SK-N-SH (cell line): ENCODE measurements around the gene SRM.

Source experiments
- CTCF ChIP-seq: fragments of 200-600 bp; sonication (generic); IDR thresholded peaks from 2 replicates; pipeline ENCODE4 v1.6.1; 2017; ENCODE audit warnings: antibody characterized with exemption, mild to moderate bottlenecking, moderate library complexity
- ELF1 ChIP-seq: IDR thresholded peaks from 2 replicates; pipeline ENCODE4 v1.4.0; 2012
- GABPA ChIP-seq: IDR thresholded peaks from 2 replicates; pipeline ENCODE4 v1.4.0; 2012; ENCODE audit warnings: low read depth, mild to moderate bottlenecking
- MAX ChIP-seq: IDR thresholded peaks from 2 replicates; pipeline ENCODE4 v1.4.0; 2012; ENCODE audit warnings: low read depth
- MEF2A ChIP-seq: IDR thresholded peaks from 2 replicates; pipeline ENCODE4 v1.4.0; 2012; ENCODE audit warnings: low read depth, borderline replicate concordance
- MXI1 ChIP-seq: IDR thresholded peaks from 2 replicates; pipeline ENCODE4 v1.6.1; 2012; ENCODE audit warnings: mild to moderate bottlenecking, low read depth, low read length, improper control_type of control experiment
- NRF1 ChIP-seq: IDR thresholded peaks from 2 replicates; pipeline ENCODE4 v1.6.1; 2012; ENCODE audit warnings: low read depth, mild to moderate bottlenecking, low read length
- POLR2AphosphoS5 ChIP-seq: IDR thresholded peaks from 2 replicates; pipeline ENCODE4 v1.6.1; 2012; ENCODE audit warnings: low read depth, low read length
- REST ChIP-seq: IDR thresholded peaks from 2 replicates; pipeline ENCODE4 v1.6.1; 2012; ENCODE audit warnings: mild to moderate bottlenecking, low read depth, low read length, moderate library complexity
- RFX5 ChIP-seq: IDR thresholded peaks from 2 replicates; pipeline ENCODE4 v1.6.1; 2012; ENCODE audit warnings: mild to moderate bottlenecking, improper control_type of control experiment, low read length
- SIN3A ChIP-seq: IDR thresholded peaks from 2 replicates; pipeline ENCODE4 v1.6.1; 2012; ENCODE audit warnings: low read depth, mild to moderate bottlenecking, low read length, moderate library complexity, borderline replicate concordance
- TAF1 ChIP-seq: IDR thresholded peaks from 2 replicates; pipeline ENCODE4 v1.6.1; 2012; ENCODE audit warnings: low read depth, mild to moderate bottlenecking, low read length, moderate library complexity, borderline replicate concordance
- TEAD4 ChIP-seq: IDR thresholded peaks from 2 replicates; pipeline ENCODE4 v1.4.0; 2012; ENCODE audit warnings: mild to moderate bottlenecking, borderline replicate concordance; ENCODE audit not compliant: insufficient read depth
- YY1 ChIP-seq: IDR thresholded peaks from 2 replicates; pipeline ENCODE4 v1.4.0; 2012; ENCODE audit warnings: low read depth, mild to moderate bottlenecking

GRCh38 chr1:11109047-11109760 lies 49.4 kb upstream of the SRM start:
- no peak for TF ChIP-seq CTCF
- TF ChIP-seq TAF1, result no peak
- no peak for TF ChIP-seq NRF1
- TF ChIP-seq POLR2AphosphoS5, result no peak
- no peak for TF ChIP-seq REST
- TF ChIP-seq YY1, result no peak
- TF ChIP-seq GABPA, result no peak
- TF ChIP-seq MAX, result no peak
- TF ChIP-seq TEAD4, result no peak
- TF ChIP-seq MEF2A, result no peak
- TF ChIP-seq ELF1, result no peak
- no peak for TF ChIP-seq RFX5
- no peak for TF ChIP-seq SIN3A
- TF ChIP-seq MXI1, result no peak
